A549 (cell line): ENCODE measurements around the gene PARP2. TPM values are rescaled to one million over a fixed set of nuclear protein-coding genes. Genes with fewer than 3 reads are reported as not detected.

Experiments
- ATAC-seq, 2 experiments: fragments of 200-7000 bp in 1 of 2; fragments of >200 bp in 1 of 2; cut with Nextera tagmentation in 1 of 2; cut with Tn5 transposase in 1 of 2; 3 replicates each; pipeline versions ENCODE4 v1.8.0 to v1.9.1; 2018 to 2020; ENCODE audit warnings: mild to moderate bottlenecking in 1 of 2, moderate library complexity in 1 of 2
- CTCF ChIA-PET: fragments of 300-600 bp; sonication (Branson Sonifier 250); formaldehyde crosslinking; extraction: SDS; loops from one replicate; lab custom pipeline; 2021; ENCODE audit warnings: antibody characterized with exemption, inconsistent platforms; lab: Yijun Ruan, JAX
- POLR2A ChIA-PET: fragments of 350-600 bp; formaldehyde crosslinking; extraction: SDS; loops from one replicate; lab custom pipeline; 2021; ENCODE audit warnings: antibody characterized with exemption, inconsistent platforms; lab: Yijun Ruan, JAX
- DNase-seq, 2 experiments: peaks; one replicate each; pipeline versions ENCODE4 v3.0.0 to v3.0.0-alpha.2; 2011 to 2016; ENCODE audit warnings: low read depth in 1 of 2, low spot score in 1 of 2
- FAIRE-seq: peaks from 2 replicates; lab custom pipeline; 2011; peaks lifted over from hg19 to GRCh38; lab: Jason Lieb, UNC
- H3K27ac ChIP-seq, 2 experiments: fragments of >200 bp; sonication (Bioruptor Twin); formaldehyde crosslinking; 3 replicates each; pipeline ENCODE4 v1.5.1; 2016 to 2017
- H3K4me1 ChIP-seq: fragments of >200 bp; sonication (Bioruptor Twin); formaldehyde crosslinking; 3 replicates; pipeline ENCODE4 v1.6.1; 2016
- H3K4me2 ChIP-seq: fragments of >200 bp; sonication (Bioruptor Twin); formaldehyde crosslinking; 3 replicates; pipeline ENCODE4 v1.6.1; 2016
- H3K4me3 ChIP-seq: fragments of >200 bp; sonication (Bioruptor Twin); formaldehyde crosslinking; 3 replicates; pipeline ENCODE4 v1.5.1; 2016
- H3K9me3 ChIP-seq: fragments of >200 bp; sonication (Bioruptor Twin); formaldehyde crosslinking; 3 replicates; pipeline ENCODE4 v1.6.1; 2016
- CBX8 ChIP-seq: fragments of 200-600 bp; sonication (generic); IDR thresholded peaks from 2 replicates; pipeline ENCODE4 v1.6.1; 2016
- EHF ChIP-seq: fragments of 250-450 bp; sonication (Bioruptor Pico); IDR thresholded peaks from 2 replicates; pipeline ENCODE4 v1.5.0; 2020; ENCODE audit warnings: mild to moderate bottlenecking
- EHMT2 ChIP-seq: fragments of 200-600 bp; sonication (generic); IDR thresholded peaks from 2 replicates; pipeline ENCODE4 v1.6.1; 2016; ENCODE audit warnings: antibody characterized with exemption, low read depth, mild to moderate bottlenecking, moderate library complexity
- EP300 ChIP-seq, 2 experiments: fragments of >200 bp; sonication (Bioruptor Twin); formaldehyde crosslinking; IDR thresholded peaks; 2 replicates in 1 of 2; 3 replicates in 1 of 2; pipeline ENCODE4 v1.6.1; 2016 to 2017
- HDAC2 ChIP-seq: fragments of 200-600 bp; sonication (generic); IDR thresholded peaks from 2 replicates; pipeline ENCODE4 v1.6.1; 2016
- HOXA7 ChIP-seq: fragments of 250-450 bp; sonication (Bioruptor Pico); IDR thresholded peaks from 2 replicates; pipeline ENCODE4 v1.5.0; 2020; ENCODE audit warnings: mild to moderate bottlenecking, moderate library complexity
- JUN ChIP-seq, 2 experiments: fragments of >200 bp; sonication (Bioruptor Twin); formaldehyde crosslinking; IDR thresholded peaks; 2 replicates in 1 of 2; 3 replicates in 1 of 2; pipeline ENCODE4 v1.6.1; 2016 to 2017
- JUNB ChIP-seq: fragments of >200 bp; sonication (Bioruptor Twin); formaldehyde crosslinking; IDR thresholded peaks from 2 replicates; pipeline ENCODE4 v1.6.1; 2016
- MAZ ChIP-seq: fragments of 150-350 bp; IDR thresholded peaks from 2 replicates; pipeline ENCODE4 v1.6.1; 2014; ENCODE audit warnings: antibody characterized with exemption, low read depth, low read length, borderline replicate concordance
- MYC ChIP-seq: IDR thresholded peaks from 2 replicates; pipeline ENCODE4 v1.6.1; 2012; ENCODE audit warnings: mild to moderate bottlenecking, inconsistent platforms, low read length, improper control_type of control experiment, borderline replicate concordance
- NFE2L2 ChIP-seq: fragments of 150-350 bp; conservative IDR thresholded peaks from 2 replicates; pipeline ENCODE4 v1.6.1; 2014; ENCODE audit warnings: low read length
- NR3C1 ChIP-seq: fragments of >200 bp; sonication (Bioruptor Twin); formaldehyde crosslinking; IDR thresholded peaks from 3 replicates; pipeline ENCODE4 v1.6.1; 2017
- POLR2AphosphoS2 ChIP-seq: conservative IDR thresholded peaks from 2 replicates; pipeline ENCODE4 v1.6.1; 2012; ENCODE audit warnings: low read length, improper control_type of control experiment, inconsistent platforms
- RCOR1 ChIP-seq: fragments of 150-350 bp; IDR thresholded peaks from 2 replicates; pipeline ENCODE4 v1.6.1; 2014; ENCODE audit warnings: antibody characterized with exemption, low read length, low read depth
- SREBF2 ChIP-seq: fragments of 450-650 bp; IDR thresholded peaks from 2 replicates; pipeline ENCODE4 v1.6.1; 2014; ENCODE audit warnings: mild to moderate bottlenecking, moderate library complexity
- TP53 ChIP-seq: fragments of 250-450 bp; sonication (Bioruptor Pico); IDR thresholded peaks from 2 replicates; pipeline ENCODE4 v1.5.0; 2021; ENCODE audit warnings: mild to moderate bottlenecking, moderate library complexity
- WGBS: methylation state at CpG from one replicate; pipeline ENCODE4 v1.1.6; 2017; ENCODE audit errors: missing lambda C conversion rate; 5-methylcytosine and 5-hydroxymethylcytosine counted together
- polyA plus RNA-seq, 4 experiments: library from polyadenylated mRNA; depleted of rRNA in 3 of 4; stranded (reverse); fragments of >200 nt; fragmentation: RNase III in 1 of 4; extraction: RNeasy Plus Mini Kit Qiagen cat#74134 plus additional on column Dnase treatment in 1 of 4; gene quantifications; 2 replicates in 3 of 4; 3 replicates in 1 of 4; pipeline ENCODE4 v1.2.3, GENCODE V29; 2011 to 2017
- TF ChIP-seq, protein P1 (sequence below): fragments of 250-450 bp; sonication (Bioruptor Pico); IDR thresholded peaks from 2 replicates; pipeline ENCODE4 v1.5.0; 2021; ENCODE audit warnings: mild to moderate bottlenecking, moderate library complexity, borderline replicate concordance
- TF ChIP-seq, protein P2 (sequence below): fragments of 200-600 bp; sonication (generic); IDR thresholded peaks from 2 replicates; pipeline ENCODE4 v1.6.1; 2016; ENCODE audit warnings: antibody characterized with exemption, mild to moderate bottlenecking, moderate library complexity
- TF ChIP-seq, protein P3 (sequence below): fragments of 150-350 bp; IDR thresholded peaks from 2 replicates; pipeline ENCODE4 v1.6.1; 2014; ENCODE audit warnings: low read depth, mild to moderate bottlenecking, low read length
- TF ChIP-seq, protein P4 (sequence below): fragments of >200 bp; sonication (Bioruptor Twin); formaldehyde crosslinking; IDR thresholded peaks from 3 replicates; pipeline ENCODE4 v1.5.1; 2016

The PARP2 gene
- polyA plus RNA-seq, 2 of the 4 experiments (the other 2 are of a cell fraction) = 42.3 to 43.4 TPM

DNA sequence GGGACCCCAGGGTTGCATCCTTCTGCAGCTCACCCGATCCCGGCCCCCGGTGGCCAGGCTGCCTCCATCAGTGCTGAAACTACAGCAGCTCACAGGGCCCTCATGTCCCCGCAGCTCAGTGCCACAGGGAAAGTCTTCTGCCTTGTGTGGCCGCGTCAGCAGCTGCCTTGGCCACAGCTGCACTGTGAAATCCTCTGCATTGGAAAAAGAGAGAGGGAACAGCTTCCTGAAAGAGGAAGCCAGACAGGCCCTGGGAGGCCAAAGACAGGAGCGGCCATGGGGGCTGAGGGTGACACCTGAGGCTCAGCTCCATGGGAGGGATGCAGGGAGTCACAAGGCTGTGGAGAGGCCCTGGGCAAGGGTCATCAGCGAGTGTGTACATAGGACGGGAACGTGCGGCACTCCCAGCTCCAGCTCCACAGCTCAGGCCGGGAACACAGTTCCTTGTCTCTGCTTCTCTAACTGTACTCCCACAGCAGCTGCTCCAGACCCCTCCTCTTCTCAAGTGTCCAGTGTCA lies 32.7 kb downstream of the PARP2 start:
- H3K4me2 ChIP-seq = no peak overlapping the region
- POLR2A ChIA-PET = no interaction called here
- no peak for TF ChIP-seq RCOR1
- TF ChIP-seq TP53 (CRISPR knock-in tag) = no peak
- no peak for TF ChIP-seq JUN (IDR thresholded peaks at IDR 0.05)
- no peak for TF ChIP-seq CBX8
- TF ChIP-seq EHMT2 = no peak
- no peak for TF ChIP-seq EHF (CRISPR knock-in tag)
- TF ChIP-seq NR3C1 = no peak
- TF ChIP-seq, protein P1, sequence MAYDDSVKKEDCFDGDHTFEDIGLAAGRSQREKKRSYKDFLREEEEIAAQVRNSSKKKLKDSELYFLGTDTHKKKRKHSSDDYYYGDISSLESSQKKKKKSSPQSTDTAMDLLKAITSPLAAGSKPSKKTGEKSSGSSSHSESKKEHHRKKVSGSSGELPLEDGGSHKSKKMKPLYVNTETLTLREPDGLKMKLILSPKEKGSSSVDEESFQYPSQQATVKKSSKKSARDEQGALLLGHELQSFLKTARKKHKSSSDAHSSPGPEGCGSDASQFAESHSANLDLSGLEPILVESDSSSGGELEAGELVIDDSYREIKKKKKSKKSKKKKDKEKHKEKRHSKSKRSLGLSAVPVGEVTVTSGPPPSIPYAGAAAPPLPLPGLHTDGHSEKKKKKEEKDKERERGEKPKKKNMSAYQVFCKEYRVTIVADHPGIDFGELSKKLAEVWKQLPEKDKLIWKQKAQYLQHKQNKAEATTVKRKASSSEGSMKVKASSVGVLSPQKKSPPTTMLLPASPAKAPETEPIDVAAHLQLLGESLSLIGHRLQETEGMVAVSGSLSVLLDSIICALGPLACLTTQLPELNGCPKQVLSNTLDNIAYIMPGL = no peak
- TF ChIP-seq SREBF2 = no peak
- no peak for TF ChIP-seq MAZ
- TF ChIP-seq, protein P2, sequence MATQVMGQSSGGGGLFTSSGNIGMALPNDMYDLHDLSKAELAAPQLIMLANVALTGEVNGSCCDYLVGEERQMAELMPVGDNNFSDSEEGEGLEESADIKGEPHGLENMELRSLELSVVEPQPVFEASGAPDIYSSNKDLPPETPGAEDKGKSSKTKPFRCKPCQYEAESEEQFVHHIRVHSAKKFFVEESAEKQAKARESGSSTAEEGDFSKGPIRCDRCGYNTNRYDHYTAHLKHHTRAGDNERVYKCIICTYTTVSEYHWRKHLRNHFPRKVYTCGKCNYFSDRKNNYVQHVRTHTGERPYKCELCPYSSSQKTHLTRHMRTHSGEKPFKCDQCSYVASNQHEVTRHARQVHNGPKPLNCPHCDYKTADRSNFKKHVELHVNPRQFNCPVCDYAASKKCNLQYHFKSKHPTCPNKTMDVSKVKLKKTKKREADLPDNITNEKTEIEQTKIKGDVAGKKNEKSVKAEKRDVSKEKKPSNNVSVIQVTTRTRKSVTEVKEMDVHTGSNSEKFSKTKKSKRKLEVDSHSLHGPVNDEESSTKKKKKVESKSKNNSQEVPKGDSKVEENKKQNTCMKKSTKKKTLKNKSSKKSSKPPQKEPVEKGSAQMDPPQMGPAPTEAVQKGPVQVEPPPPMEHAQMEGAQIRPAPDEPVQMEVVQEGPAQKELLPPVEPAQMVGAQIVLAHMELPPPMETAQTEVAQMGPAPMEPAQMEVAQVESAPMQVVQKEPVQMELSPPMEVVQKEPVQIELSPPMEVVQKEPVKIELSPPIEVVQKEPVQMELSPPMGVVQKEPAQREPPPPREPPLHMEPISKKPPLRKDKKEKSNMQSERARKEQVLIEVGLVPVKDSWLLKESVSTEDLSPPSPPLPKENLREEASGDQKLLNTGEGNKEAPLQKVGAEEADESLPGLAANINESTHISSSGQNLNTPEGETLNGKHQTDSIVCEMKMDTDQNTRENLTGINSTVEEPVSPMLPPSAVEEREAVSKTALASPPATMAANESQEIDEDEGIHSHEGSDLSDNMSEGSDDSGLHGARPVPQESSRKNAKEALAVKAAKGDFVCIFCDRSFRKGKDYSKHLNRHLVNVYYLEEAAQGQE = no peak
- TF ChIP-seq EP300 (IDR thresholded peaks at IDR 0.05) = no peak
- no peak for TF ChIP-seq MYC
- H3K9me3 ChIP-seq = no peaks in the 10 kb centered on the region
- no peak for FAIRE-seq
- no peak; a peak in 1 of 6 replicates for ATAC-seq
- WGBS = 90% methylated on average over 12 of the region's 12 CpGs
- CTCF ChIA-PET = interaction anchor here (0.6 to 2.5 kb wide), 4 partner anchors 9 to 48 kb away, joined by 3 to 6 read pairs (median 4); no protein-coding TSS in a partner anchor
- H3K4me3 ChIP-seq = no peak overlapping the region
- no peak overlapping the region for H3K27ac ChIP-seq
- H3K4me1 ChIP-seq = no peaks in the 10 kb centered on the region
- no peak for DNase-seq

DNA sequence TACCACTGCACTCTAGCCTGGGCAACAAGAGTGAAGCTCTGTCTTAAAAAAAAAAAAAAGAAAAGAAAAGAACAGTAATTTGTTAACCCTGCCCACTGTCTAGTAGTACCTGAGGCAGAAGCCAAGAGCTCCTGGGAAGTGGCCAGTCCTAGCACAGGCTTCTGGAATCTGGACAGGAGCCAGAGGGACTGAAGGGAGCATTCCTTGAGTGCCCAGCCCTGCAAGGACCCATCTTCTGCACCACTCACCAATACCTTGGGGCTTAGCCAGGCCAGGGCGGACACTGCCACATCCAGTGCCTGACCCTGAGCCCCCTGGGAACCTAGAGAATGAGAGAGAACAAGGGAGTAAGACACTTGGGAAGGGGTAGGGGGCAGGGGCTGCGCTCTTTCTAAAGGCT lies 33.7 kb downstream of the PARP2 start:
- no peak for ATAC-seq
- ChIA-PET CTCF (interaction anchor here (1.4 to 2.5 kb wide), 2 partner anchors 7 to 49 kb away, joined by 4 to 6 read pairs; no protein-coding TSS in a partner anchor), POLR2A (no interaction called here)
- H3K4me1 ChIP-seq = no peaks in the 10 kb centered on the region
- DNase-seq = no peak
- TF ChIP-seq CBX8 = no peak
- TF ChIP-seq POLR2AphosphoS2 = no peak
- no peak for TF ChIP-seq SREBF2
- TF ChIP-seq, protein P3, sequence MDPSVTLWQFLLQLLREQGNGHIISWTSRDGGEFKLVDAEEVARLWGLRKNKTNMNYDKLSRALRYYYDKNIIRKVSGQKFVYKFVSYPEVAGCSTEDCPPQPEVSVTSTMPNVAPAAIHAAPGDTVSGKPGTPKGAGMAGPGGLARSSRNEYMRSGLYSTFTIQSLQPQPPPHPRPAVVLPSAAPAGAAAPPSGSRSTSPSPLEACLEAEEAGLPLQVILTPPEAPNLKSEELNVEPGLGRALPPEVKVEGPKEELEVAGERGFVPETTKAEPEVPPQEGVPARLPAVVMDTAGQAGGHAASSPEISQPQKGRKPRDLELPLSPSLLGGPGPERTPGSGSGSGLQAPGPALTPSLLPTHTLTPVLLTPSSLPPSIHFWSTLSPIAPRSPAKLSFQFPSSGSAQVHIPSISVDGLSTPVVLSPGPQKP = no peak
- no peak for TF ChIP-seq NFE2L2
- TF ChIP-seq, protein P2 = no peak
- TF ChIP-seq JUNB = no peak
- TF ChIP-seq HDAC2 = no peak
- TF ChIP-seq, protein P4, sequence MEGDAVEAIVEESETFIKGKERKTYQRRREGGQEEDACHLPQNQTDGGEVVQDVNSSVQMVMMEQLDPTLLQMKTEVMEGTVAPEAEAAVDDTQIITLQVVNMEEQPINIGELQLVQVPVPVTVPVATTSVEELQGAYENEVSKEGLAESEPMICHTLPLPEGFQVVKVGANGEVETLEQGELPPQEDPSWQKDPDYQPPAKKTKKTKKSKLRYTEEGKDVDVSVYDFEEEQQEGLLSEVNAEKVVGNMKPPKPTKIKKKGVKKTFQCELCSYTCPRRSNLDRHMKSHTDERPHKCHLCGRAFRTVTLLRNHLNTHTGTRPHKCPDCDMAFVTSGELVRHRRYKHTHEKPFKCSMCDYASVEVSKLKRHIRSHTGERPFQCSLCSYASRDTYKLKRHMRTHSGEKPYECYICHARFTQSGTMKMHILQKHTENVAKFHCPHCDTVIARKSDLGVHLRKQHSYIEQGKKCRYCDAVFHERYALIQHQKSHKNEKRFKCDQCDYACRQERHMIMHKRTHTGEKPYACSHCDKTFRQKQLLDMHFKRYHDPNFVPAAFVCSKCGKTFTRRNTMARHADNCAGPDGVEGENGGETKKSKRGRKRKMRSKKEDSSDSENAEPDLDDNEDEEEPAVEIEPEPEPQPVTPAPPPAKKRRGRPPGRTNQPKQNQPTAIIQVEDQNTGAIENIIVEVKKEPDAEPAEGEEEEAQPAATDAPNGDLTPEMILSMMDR = no peak
- TF ChIP-seq EP300 (IDR thresholded peaks at IDR 0.05) = no peak
- TF ChIP-seq MYC = no peak
- TF ChIP-seq HOXA7 (CRISPR knock-in tag) = no peak
- no peak overlapping the region for H3K4me2 ChIP-seq
- no peak overlapping the region for H3K27ac ChIP-seq
- no peak for FAIRE-seq
- 85% methylated on average over 2 of the region's 2 CpGs for WGBS
- H3K4me3 ChIP-seq = no peak overlapping the region
- H3K9me3 ChIP-seq = no peaks in the 10 kb centered on the region
